Activated T-helper 2 cell treated with anti-CD3 and anti-CD28 coated beads, Interferon-gamma antibody, Interleukin-2, Interleukin-4, amounts not matched to agents 10 μg/mL and 5 μg/mL and 100 μg/mL, durations not matched to agents 14 hours and 24 hours and 36 hours (primary cell): ENCODE measurements around the gene PCYT2. TPM values are rescaled to one million over a fixed set of nuclear protein-coding genes. Genes with fewer than 3 reads are reported as not detected.
"Not testable (repeated sequence)": the region's sequence is repeated elsewhere in the genome, so short reads cannot be mapped to it uniquely, and the experiment has no call there.

ENCODE experiments used
- DNase-seq: peaks from one replicate; pipeline ENCODE4 v3.0.0; 2021; ENCODE audit warnings: low spot score
- H3K27ac Mint-ChIP-seq: one replicate; pipeline ENCODE4 v1.8.0; 2021; ENCODE audit warnings: mixed read lengths
- H3K27me3 Mint-ChIP-seq: one replicate; pipeline ENCODE4 v1.8.0; 2021; ENCODE audit warnings: low read depth, mixed read lengths
- H3K36me3 Mint-ChIP-seq: one replicate; pipeline ENCODE4 v1.8.0; 2021; ENCODE audit warnings: low read depth, mixed read lengths
- H3K4me1 Mint-ChIP-seq: one replicate; pipeline ENCODE4 v1.8.0; 2021; ENCODE audit warnings: low read depth, mixed read lengths
- H3K4me3 Mint-ChIP-seq: one replicate; pipeline ENCODE4 v1.8.0; 2021; ENCODE audit warnings: low read depth, mild to moderate bottlenecking, moderate library complexity, mixed read lengths
- H3K9me3 Mint-ChIP-seq: one replicate; pipeline ENCODE4 v1.8.0; 2021; ENCODE audit warnings: mixed read lengths
- intact Hi-C: fragments of 100-400 bp; cut with micrococcal nuclease; formaldehyde crosslinking; loops from one replicate; pipeline ENCODE4 v1.15.1; 2023
- total RNA-seq: library from RNA; stranded (reverse); gene quantifications from 2 replicates; pipeline ENCODE4 v1.2.3, GENCODE V29; 2022

The PCYT2 gene
- total RNA-seq, 1 donor from 2014 or later, result 51.7 TPM

- intact Hi-C loops, DNase-seq: not testable (repeated sequence)
Measured at GRCh38 chr17:81953443-81953842, 42.2 kb upstream of the PCYT2 start.

DNA sequence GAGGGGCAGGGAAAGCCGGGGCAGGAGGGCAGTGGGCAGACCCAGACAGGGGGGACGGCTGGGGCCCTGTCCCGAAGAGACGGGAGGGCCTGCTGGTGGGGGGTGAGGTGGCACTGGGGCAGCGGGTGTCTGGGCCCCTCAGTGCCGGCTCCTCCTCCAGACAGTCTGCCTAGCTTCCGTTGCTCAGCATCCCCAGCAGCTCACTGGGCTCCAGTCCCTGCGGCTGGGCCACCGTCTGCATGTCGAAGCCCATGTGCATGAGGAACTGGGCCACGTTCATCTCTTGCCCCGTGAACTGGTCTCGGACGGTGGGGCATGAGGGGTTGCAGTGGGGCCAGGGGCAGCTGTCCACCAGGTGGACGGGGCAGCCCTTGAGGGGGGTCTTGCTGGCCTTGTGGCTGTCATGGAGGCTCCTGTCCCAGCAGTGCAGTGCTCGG is 41.6 kb upstream of the PCYT2 start:
- Mint-ChIP-seq H3K4me1 (no peaks in the 10 kb centered on the region), H3K9me3 (no peaks in the 10 kb centered on the region), H3K4me3 (no peak overlapping the region), H3K27me3 (peaks cover 13% of the 10 kb centered on the region), H3K27ac (no peak overlapping the region), H3K36me3 (no peaks in the 10 kb centered on the region)
- no peak for DNase-seq
- intact Hi-C loops, result no loop called here

More at GRCh38 chr17:81953443-81953842, 42.2 kb upstream of the PCYT2 start:
- H3K4me3 Mint-ChIP-seq, H3K4me1 Mint-ChIP-seq, H3K9me3 Mint-ChIP-seq, H3K27ac Mint-ChIP-seq, H3K36me3 Mint-ChIP-seq: not testable (repeated sequence)
- peaks cover 16% of the 10 kb centered on the region for H3K27me3 Mint-ChIP-seq

DNA sequence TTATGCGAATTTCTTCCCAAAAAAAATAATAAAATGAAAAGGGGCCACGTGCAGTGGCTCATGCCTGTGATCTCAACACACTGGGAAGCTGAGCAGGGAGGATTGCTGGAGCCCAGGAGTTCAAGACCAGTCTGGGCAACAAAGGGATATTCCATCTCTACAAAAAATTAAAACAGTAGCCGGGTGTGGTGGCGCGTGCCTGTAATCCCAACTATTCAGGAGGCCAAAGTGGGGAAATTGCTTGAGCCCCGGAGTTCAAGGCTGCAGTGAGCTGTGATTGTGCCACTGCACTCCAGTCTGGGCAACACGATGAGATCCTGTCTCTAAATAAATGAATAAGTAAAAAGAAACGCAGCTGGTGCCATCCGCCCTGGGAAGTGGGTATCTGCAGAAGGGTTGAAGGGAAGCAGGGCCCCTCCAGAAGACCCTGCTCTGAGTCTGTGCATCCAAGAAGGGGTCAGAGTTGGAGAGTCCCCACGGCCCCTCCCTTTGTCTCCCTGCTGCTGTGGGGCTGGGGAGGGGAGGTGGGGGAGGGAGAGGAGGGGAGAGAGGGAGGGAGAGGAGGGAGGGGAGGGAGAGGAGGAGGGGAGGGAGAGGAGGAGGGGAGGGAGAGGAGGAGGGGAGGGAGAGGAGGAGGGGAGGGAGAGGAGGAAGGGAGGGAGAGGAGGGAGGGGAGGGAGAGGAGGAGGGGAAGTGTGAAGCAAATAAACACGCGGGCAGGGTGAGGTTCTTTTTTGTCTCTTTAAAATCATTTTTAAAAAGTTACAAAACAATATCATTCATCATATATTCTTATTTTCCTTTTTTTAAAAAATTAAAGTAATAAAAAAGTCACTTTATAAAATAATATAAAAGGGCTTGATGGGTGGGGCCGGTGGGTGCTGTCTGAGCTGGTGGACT is 40.8 kb upstream of the PCYT2 start:
- DNase-seq, result no peak
- no peaks in the 10 kb centered on the region for H3K4me1 Mint-ChIP-seq
- no peaks in the 10 kb centered on the region for H3K9me3 Mint-ChIP-seq
- no peaks in the 10 kb centered on the region for H3K36me3 Mint-ChIP-seq
- H3K27me3 Mint-ChIP-seq, result peaks cover 10% of the 10 kb centered on the region
- H3K4me3 Mint-ChIP-seq, result no peak overlapping the region
- H3K27ac Mint-ChIP-seq, result no peak overlapping the region
- intact Hi-C loops, result no loop called here

DNA sequence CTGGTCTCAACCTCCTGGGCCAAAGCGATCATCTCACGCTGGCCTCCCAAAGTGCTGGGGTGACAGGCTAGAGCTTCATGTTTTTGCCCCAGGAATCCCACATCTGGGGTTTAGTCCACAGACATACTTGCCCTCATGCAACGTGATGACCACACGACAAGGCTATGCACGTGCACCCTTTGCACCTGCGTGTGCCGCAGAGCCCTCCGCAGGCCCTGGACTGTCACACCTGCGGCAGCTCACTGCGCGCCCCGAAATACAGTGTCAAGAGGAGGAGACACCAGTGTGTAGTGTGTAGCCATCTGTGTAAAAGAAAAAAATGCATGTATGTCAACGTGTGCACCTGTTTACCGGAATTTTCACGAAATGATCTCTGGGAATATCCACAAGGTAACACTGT is 39.3 kb upstream of the PCYT2 start:
- peaks cover 11% of the 10 kb centered on the region for H3K27me3 Mint-ChIP-seq
- no peak for DNase-seq
- no peak overlapping the region for H3K27ac Mint-ChIP-seq
- H3K36me3 Mint-ChIP-seq, result no peaks in the 10 kb centered on the region
- intact Hi-C loops, result no loop called here
- H3K9me3 Mint-ChIP-seq, result no peaks in the 10 kb centered on the region
- H3K4me3 Mint-ChIP-seq, result no peak overlapping the region
- H3K4me1 Mint-ChIP-seq, result no peaks in the 10 kb centered on the region

- Mint-ChIP-seq H3K27me3 (peaks cover 11% of the 10 kb centered on the region), H3K36me3 (no peaks in the 10 kb centered on the region), H3K9me3 (no peaks in the 10 kb centered on the region), H3K27ac (no peak overlapping the region), H3K4me3 (no peak overlapping the region), H3K4me1 (no peaks in the 10 kb centered on the region)
- intact Hi-C loops, result no loop called here
- no peak for DNase-seq
Measured at GRCh38 chr17:81948635-81949378, 37.6 kb upstream of the PCYT2 start.

- intact Hi-C loops, result no loop called here
- Mint-ChIP-seq H3K4me1 (no peaks in the 10 kb centered on the region), H3K27ac (no peak within 1 kb of the TSS), H3K4me3 (no peak within 1 kb of the TSS), H3K36me3 (no peaks in the 10 kb centered on the region), H3K27me3 (peaks cover 11% of the 10 kb centered on the region), H3K9me3 (no peaks in the 10 kb centered on the region)
- DNase-seq, result no peak
Measured at GRCh38 chr17:81947189-81947588, 36.0 kb upstream of the PCYT2 start, which contains the start of gene MYADML2. TSS of gene MYADML2 (minus strand) at chr17:81947233. CDS start at chr17:81941741, 5,492 bp downstream.

DNA sequence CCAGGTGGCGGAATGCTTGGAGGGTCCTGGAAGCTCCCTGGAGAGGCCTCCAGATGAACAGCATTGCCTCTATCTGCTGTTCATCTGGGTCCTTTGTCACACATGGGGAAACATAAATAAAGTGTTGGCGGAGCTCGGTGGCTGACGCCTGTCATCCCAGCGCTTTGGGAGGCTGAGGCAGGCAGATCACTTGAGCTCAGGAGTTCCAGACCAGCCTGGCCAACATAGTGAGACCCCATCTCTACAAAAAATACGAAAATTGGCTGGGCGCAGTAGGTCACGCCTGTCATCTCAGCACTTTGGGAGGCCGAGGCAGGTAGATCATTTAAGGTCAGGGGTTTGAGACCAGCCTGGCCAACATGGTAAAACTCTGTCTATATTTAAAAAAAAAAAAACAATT is 33.7 kb upstream of the PCYT2 start:
- Mint-ChIP-seq H3K4me1 (no peaks in the 10 kb centered on the region), H3K27ac (no peak overlapping the region)

GRCh38 chr17:81942167-81942553 is 31.0 kb upstream of the PCYT2 start:
- intact Hi-C loops, result no loop called here
- no peak for DNase-seq
- no peak overlapping the region for H3K4me3 Mint-ChIP-seq
- peaks cover 2% of the 10 kb centered on the region for H3K27me3 Mint-ChIP-seq
- H3K9me3 Mint-ChIP-seq, result no peaks in the 10 kb centered on the region
- H3K4me1 Mint-ChIP-seq, result peaks cover 3% of the 10 kb centered on the region
- no peak overlapping the region for H3K27ac Mint-ChIP-seq
- no peaks in the 10 kb centered on the region for H3K36me3 Mint-ChIP-seq

More for the DNA sequence above, 33.7 kb upstream of the PCYT2 start:
- no peak overlapping the region for H3K4me3 Mint-ChIP-seq
- no peaks in the 10 kb centered on the region for H3K36me3 Mint-ChIP-seq
- intact Hi-C loops, result no loop called here
- no peaks in the 10 kb centered on the region for H3K9me3 Mint-ChIP-seq
- H3K27me3 Mint-ChIP-seq, result peaks cover 3% of the 10 kb centered on the region
- no peak for DNase-seq

DNA sequence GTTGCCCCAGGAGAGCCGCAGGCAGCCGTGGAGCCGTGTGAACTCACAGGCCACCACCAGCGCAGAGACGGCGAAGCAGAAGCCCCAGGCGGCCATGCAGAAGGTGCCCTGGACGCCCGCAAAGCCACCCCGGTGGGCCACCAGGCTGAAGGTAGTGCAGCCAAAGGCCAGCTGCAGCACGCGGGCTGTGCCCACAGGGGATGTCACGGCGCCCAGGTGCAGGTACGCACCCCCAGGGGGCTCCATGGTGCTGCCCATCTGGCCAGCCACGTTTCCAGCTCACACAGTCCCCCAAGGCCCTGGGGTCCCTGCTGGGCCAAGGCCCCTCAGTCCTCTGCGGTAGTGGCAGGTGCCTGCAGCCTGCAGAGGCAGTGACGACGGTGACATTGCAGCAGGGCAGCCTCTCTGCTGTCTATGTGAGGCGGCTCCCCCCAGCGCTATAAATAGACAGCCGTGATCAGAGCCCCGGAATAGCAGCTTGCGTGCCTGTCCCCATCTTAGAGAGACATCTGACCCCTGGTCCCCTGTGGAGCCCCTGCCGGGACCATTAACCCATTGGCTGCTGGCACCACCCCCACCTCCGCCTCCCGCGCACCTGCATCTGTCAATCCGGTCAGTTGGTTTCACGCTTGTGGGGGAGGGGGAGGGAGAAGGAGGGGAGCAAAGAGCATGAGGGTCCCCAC is 30.4 kb upstream of the PCYT2 start:
- no peaks in the 10 kb centered on the region for H3K36me3 Mint-ChIP-seq
- H3K4me3 Mint-ChIP-seq, result no peak overlapping the region
- no peaks in the 10 kb centered on the region for H3K27me3 Mint-ChIP-seq
- peaks cover 3% of the 10 kb centered on the region for H3K4me1 Mint-ChIP-seq
- no peak for DNase-seq
- H3K27ac Mint-ChIP-seq, result no peak overlapping the region
- H3K9me3 Mint-ChIP-seq, result no peaks in the 10 kb centered on the region
- intact Hi-C loops, result no loop called here

DNA sequence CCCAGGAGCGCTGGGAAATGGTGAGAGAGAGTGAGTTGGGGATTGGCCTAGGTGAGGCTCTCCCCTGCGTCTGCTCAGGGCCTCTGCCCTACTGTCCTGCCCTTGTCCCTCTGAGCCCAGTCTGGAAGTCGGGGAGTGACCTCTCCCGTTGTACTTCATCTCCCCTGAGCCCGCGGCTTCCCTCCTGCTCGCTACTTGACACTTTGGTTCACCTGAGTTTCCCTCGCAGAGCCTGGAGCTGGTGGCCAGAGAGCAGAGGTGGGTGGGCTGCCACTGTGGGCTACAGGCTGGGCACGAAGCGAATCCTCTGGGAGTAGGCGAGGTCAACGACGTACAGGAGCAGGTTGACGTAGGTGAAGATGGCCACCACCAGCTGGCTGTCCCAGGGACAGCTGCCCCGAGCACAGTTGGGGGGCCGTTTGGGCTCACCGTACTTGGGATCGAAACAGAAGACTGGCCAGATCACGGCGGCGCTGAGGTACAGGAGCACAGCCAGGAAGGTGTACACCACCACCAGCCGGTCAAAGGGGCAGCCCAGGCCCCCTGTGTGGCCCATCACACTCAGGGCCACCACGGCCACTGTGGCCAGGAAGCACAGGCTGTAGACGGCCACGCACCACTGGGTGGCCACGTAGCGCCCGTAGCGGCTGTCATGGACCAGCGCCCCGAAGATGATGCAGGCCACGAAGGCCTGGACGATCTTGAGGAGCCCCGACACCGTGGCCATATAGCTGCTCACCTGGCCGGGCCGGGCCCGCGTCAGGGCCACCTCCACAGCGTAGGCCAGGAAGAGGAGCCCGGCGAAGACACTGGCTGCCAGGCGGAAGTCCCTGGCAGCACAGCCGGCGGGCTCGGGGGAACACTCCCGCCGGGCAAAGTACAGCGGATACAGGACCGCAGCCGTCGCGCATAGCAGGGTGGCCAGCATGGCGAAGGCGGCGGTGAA is 29.6 kb upstream of the PCYT2 start:
- intact Hi-C loops, result no loop called here
- no peaks in the 10 kb centered on the region for H3K9me3 Mint-ChIP-seq
- no peaks in the 10 kb centered on the region for H3K36me3 Mint-ChIP-seq
- peaks cover 7% of the 10 kb centered on the region for H3K4me1 Mint-ChIP-seq
- no peaks in the 10 kb centered on the region for H3K27me3 Mint-ChIP-seq
- H3K4me3 Mint-ChIP-seq, result no peak overlapping the region
- no peak for DNase-seq
- no peak overlapping the region for H3K27ac Mint-ChIP-seq

- H3K27me3 Mint-ChIP-seq, result no peaks in the 10 kb centered on the region
Measured at GRCh38 chr17:81939881-81940385, 28.7 kb upstream of the PCYT2 start.

GRCh38 chr17:81939218-81939617 is 28.0 kb upstream of the PCYT2 start:
- H3K27ac Mint-ChIP-seq, result no peak overlapping the region
- intact Hi-C loops, result no loop called here
- no peak overlapping the region for H3K4me3 Mint-ChIP-seq
- no peaks in the 10 kb centered on the region for H3K27me3 Mint-ChIP-seq
- H3K4me1 Mint-ChIP-seq, result peaks cover 8% of the 10 kb centered on the region
- DNase-seq, result no peak
- peaks cover 5% of the 10 kb centered on the region for H3K36me3 Mint-ChIP-seq
- no peaks in the 10 kb centered on the region for H3K9me3 Mint-ChIP-seq

More at GRCh38 chr17:81939881-81940385, 28.7 kb upstream of the PCYT2 start:
- H3K36me3 Mint-ChIP-seq, result peaks cover 4% of the 10 kb centered on the region
- DNase-seq, result no peak
- H3K27ac Mint-ChIP-seq, result no peak overlapping the region
- no peaks in the 10 kb centered on the region for H3K9me3 Mint-ChIP-seq
- intact Hi-C loops, result no loop called here
- no peak overlapping the region for H3K4me3 Mint-ChIP-seq
- peaks cover 8% of the 10 kb centered on the region for H3K4me1 Mint-ChIP-seq
